ENCODE measurements around the gene C2orf68. TPM values are rescaled to one million over a fixed set of nuclear protein-coding genes. Genes with fewer than 3 reads are reported as not detected.
A peak's percentile ranks its signal among the peaks of the same experiment; 100 is the strongest.

Gene C2orf68
- total and polyA plus RNA-seq, 9 of the 15 experiments (the other 6 are each of a cell fraction or from before 2014, with no cell fraction given) = 22.1 to 50.0 (median 31.8) TPM

GRCh38 chr2:85585781-85586105 is 26.1 kb downstream of the C2orf68 start (continued):
- TF ChIP-seq ZNF318 (IDR thresholded peaks at IDR 0.05; ENCODE audit: borderline replicate concordance in 1 of 2, low read depth in 1 of 2) (peak in 1 of 2 experiments; percentile 87; a peak in 2 of 4 replicates), CBX3 (IDR thresholded peaks at IDR 0.05; ENCODE audit: borderline replicate concordance in 1 of 2, low read length in 2 of 2) (no peak), SRSF7 (optimal IDR thresholded peaks at IDR 0.05; ENCODE audit: low read depth, low read length) (no peak), KDM1A (IDR thresholded peaks at IDR 0.05) (no peak), ELF4 (CRISPR knock-in tag; IDR thresholded peaks at IDR 0.05) (no peak), ZNF583 (CRISPR knock-in tag; IDR thresholded peaks at IDR 0.05) (no peak), YY1 (IDR thresholded peaks at IDR 0.05; ENCODE audit: borderline replicate concordance in 1 of 3, control insufficient read depth in 1 of 3, extremely low read depth in 1 of 3, insufficient read depth in 3 of 3, insufficient read length in 1 of 3, insufficient replicate concordance in 2 of 3, low read depth in 1 of 3, low read length in 2 of 3) (no peak), ZNF384 (IDR thresholded peaks at IDR 0.05; ENCODE audit: low read depth, low read length) (no peak), ZNF280B (CRISPR knock-in tag; IDR thresholded peaks at IDR 0.05) (no peak), FOS (IDR thresholded peaks at IDR 0.05; ENCODE audit: extremely low read depth, insufficient read length) (no peak), EHMT2 (IDR thresholded peaks at IDR 0.05) (peak; percentile 42; the same call in 1 of the 2 replicates), HDAC8 (tag; IDR thresholded peaks at IDR 0.05) (no peak), DLX4 (CRISPR knock-in tag; IDR thresholded peaks at IDR 0.05) (no peak), SMAD1 (IDR thresholded peaks at IDR 0.05; ENCODE audit: low read depth, low read length, partially characterized antibody) (no peak), PML (IDR thresholded peaks at IDR 0.05; ENCODE audit: low read length) (no peak), TCF7L2 (IDR thresholded peaks at IDR 0.05; ENCODE audit: low read depth, low read length) (no peak), RBM15 (IDR thresholded peaks at IDR 0.05; ENCODE audit: insufficient read depth, low read length) (no peak), SRSF9 (IDR thresholded peaks at IDR 0.05; ENCODE audit: borderline replicate concordance, low read depth, low read length) (no peak), IRF2 (CRISPR knock-in tag; IDR thresholded peaks at IDR 0.05) (no peak), MYNN (IDR thresholded peaks at IDR 0.05) (no peak), MYNN (CRISPR knock-in tag; IDR thresholded peaks at IDR 0.05) (no peak)
